GM23338 (cell line): ENCODE data around the gene DLG5. TPM values are rescaled to one million over a fixed set of nuclear protein-coding genes. Genes with fewer than 3 reads are reported as not detected.

Source experiments
- ATAC-seq: fragments of 200-7000 bp; cut with Tn5 transposase; 3 replicates; pipeline ENCODE4 v1.9.1; 2020
- DNase-seq: peaks from one replicate; pipeline ENCODE4 v3.0.0-alpha.2; 2015; ENCODE audit warnings: low spot score
- H2AFZ ChIP-seq: fragments of 200-600 bp; sonication (generic); 2 replicates; pipeline ENCODE4 v1.8.0; 2016; ENCODE audit warnings: antibody characterized with exemption, mild to moderate bottlenecking, moderate library complexity
- H3F3A ChIP-seq: fragments of 200-600 bp; sonication (generic); replicated peaks from 2 replicates; pipeline ENCODE4 v1.8.0; 2017; ENCODE audit warnings: antibody characterized with exemption, mixed run types, low read depth
- H3K27ac ChIP-seq: fragments of 200-600 bp; sonication (generic); 2 replicates; pipeline ENCODE4 v1.6.1; 2016; ENCODE audit warnings: low read depth
- H3K27me3 ChIP-seq: fragments of 200-600 bp; sonication (generic); 2 replicates; pipeline ENCODE4 v1.8.0; 2016; ENCODE audit warnings: mild to moderate bottlenecking, mixed run types, moderate library complexity; ENCODE audit not compliant: insufficient read depth
- H3K36me3 ChIP-seq: fragments of 200-600 bp; sonication (generic); 2 replicates; pipeline ENCODE4 v1.8.0; 2016; ENCODE audit warnings: mild to moderate bottlenecking; ENCODE audit not compliant: insufficient read depth
- H3K4me1 ChIP-seq: fragments of 200-600 bp; sonication (generic); 2 replicates; pipeline ENCODE4 v1.8.0; 2016; ENCODE audit warnings: mild to moderate bottlenecking, moderate library complexity; ENCODE audit not compliant: insufficient read depth
- H3K4me2 ChIP-seq: fragments of 200-600 bp; sonication (generic); 2 replicates; pipeline ENCODE4 v1.7.1; 2017; ENCODE audit warnings: mixed run types
- H3K4me3 ChIP-seq: fragments of 200-600 bp; sonication (generic); 2 replicates; pipeline ENCODE4 v1.6.1; 2016; ENCODE audit warnings: mixed run types
- H3K79me2 ChIP-seq: fragments of 200-600 bp; sonication (generic); replicated peaks from 2 replicates; pipeline ENCODE4 v1.8.0; 2017; ENCODE audit warnings: mild to moderate bottlenecking; ENCODE audit not compliant: insufficient read depth
- H3K9me2 ChIP-seq: fragments of 200-600 bp; sonication (generic); 2 replicates; pipeline ENCODE4 v1.8.0; 2017; ENCODE audit not compliant: insufficient read depth
- H4K20me1 ChIP-seq: fragments of 200-600 bp; sonication (generic); replicated peaks from 2 replicates; pipeline ENCODE4 v1.8.0; 2017; ENCODE audit warnings: mild to moderate bottlenecking; ENCODE audit not compliant: insufficient read depth
- H3K27ac Mint-ChIP-seq: 2 replicates; pipeline ENCODE4 v1.8.0; 2020; ENCODE audit warnings: inconsistent platforms, mild to moderate bottlenecking, moderate library complexity, mixed read lengths
- H3K27me3 Mint-ChIP-seq: 3 replicates; pipeline ENCODE4 v1.8.0; 2022; ENCODE audit warnings: low read depth, mild to moderate bottlenecking, moderate library complexity, mixed read lengths, inconsistent platforms; ENCODE audit not compliant: insufficient read depth, poor library complexity
- H3K36me3 Mint-ChIP-seq: 3 replicates; pipeline ENCODE4 v1.8.0; 2021; ENCODE audit warnings: low read depth, mild to moderate bottlenecking, inconsistent platforms, moderate library complexity, mixed read lengths
- H3K4me1 Mint-ChIP-seq: 3 replicates; pipeline ENCODE4 v1.8.0; 2020; ENCODE audit warnings: mild to moderate bottlenecking, inconsistent platforms, mixed read lengths
- H3K4me3 Mint-ChIP-seq: 3 replicates; pipeline ENCODE4 v1.8.0; 2021; ENCODE audit warnings: moderate library complexity, mild to moderate bottlenecking, inconsistent platforms, mixed read lengths
- H3K9me3 Mint-ChIP-seq: 3 replicates; pipeline ENCODE4 v1.8.0; 2020; ENCODE audit warnings: moderate library complexity, mild to moderate bottlenecking, inconsistent platforms, mixed read lengths
- CREB1 ChIP-seq: fragments of 250-450 bp; sonication (Bioruptor Pico); IDR thresholded peaks from 2 replicates; pipeline ENCODE4 v1.5.0; 2020; ENCODE audit warnings: low read depth, mild to moderate bottlenecking, moderate library complexity
- CTCF ChIP-seq, 2 experiments: fragments of 200-600 bp in 1 of 2; sonication (generic) in 1 of 2; conservative IDR thresholded peaks; 2 replicates each; pipeline versions ENCODE4 v1.5.1 to v1.6.1; 2016 to 2017; ENCODE audit warnings: antibody characterized with exemption in 2 of 2, low read depth in 2 of 2, mild to moderate bottlenecking in 2 of 2, moderate library complexity in 1 of 2
- ETS1 ChIP-seq: IDR thresholded peaks from 2 replicates; pipeline ENCODE4 v1.6.1; 2016; ENCODE audit warnings: antibody characterized with exemption
- EZH2 ChIP-seq: fragments of 200-600 bp; sonication (generic); IDR thresholded peaks from one replicate; pipeline ENCODE4 v1.8.0; 2017; ENCODE audit warnings: antibody characterized with exemption, mild to moderate bottlenecking, low read depth; ENCODE audit not compliant: unreplicated experiment
- EZH2phosphoT487 ChIP-seq: fragments of 200-600 bp; sonication (generic); IDR thresholded peaks from one replicate; pipeline ENCODE4 v1.8.1; 2018; ENCODE audit warnings: antibody characterized with exemption; ENCODE audit not compliant: unreplicated experiment
- JUNB ChIP-seq: IDR thresholded peaks from one replicate; pipeline ENCODE4 v1.6.1; 2016; ENCODE audit warnings: antibody characterized with exemption; ENCODE audit not compliant: unreplicated experiment
- NANOG ChIP-seq: IDR thresholded peaks from 2 replicates; pipeline ENCODE4 v1.6.1; 2016; ENCODE audit warnings: antibody characterized with exemption, borderline replicate concordance
- POLR2AphosphoS5 ChIP-seq: IDR thresholded peaks from 2 replicates; pipeline ENCODE4 v1.6.1; 2016; ENCODE audit warnings: antibody characterized with exemption, low read depth
- REST ChIP-seq: IDR thresholded peaks from one replicate; pipeline ENCODE4 v1.6.1; 2018; ENCODE audit warnings: antibody characterized with exemption; ENCODE audit not compliant: unreplicated experiment
- STAT1 ChIP-seq: IDR thresholded peaks from one replicate; pipeline ENCODE4 v1.6.1; 2016; ENCODE audit warnings: antibody characterized with exemption; ENCODE audit not compliant: unreplicated experiment
- ZNF114 ChIP-seq: fragments of 250-450 bp; sonication (Bioruptor Pico); IDR thresholded peaks from 2 replicates; pipeline ENCODE4 v1.5.0; 2020; ENCODE audit warnings: mild to moderate bottlenecking, moderate library complexity
- ZNF331 ChIP-seq: fragments of 250-450 bp; sonication (Bioruptor Pico); IDR thresholded peaks from 2 replicates; pipeline ENCODE4 v1.5.0; 2020; ENCODE audit warnings: low read depth, mild to moderate bottlenecking, moderate library complexity
- ZNF462 ChIP-seq: fragments of 250-450 bp; sonication (Bioruptor Pico); IDR thresholded peaks from 2 replicates; pipeline ENCODE4 v1.5.0; 2020; ENCODE audit warnings: mild to moderate bottlenecking, moderate library complexity
- polyA plus RNA-seq: library from polyadenylated mRNA; unstranded; fragments of >200 nt; fragmentation: Nextera tagmentation; extraction: Ambion mirVana; gene quantifications from 2 replicates; pipeline ENCODE4 v1.2.1, GENCODE V29; 2016
- total RNA-seq: library from RNA; depleted of rRNA; stranded (reverse); fragments of >200 nt; shearing (Covaris generic); gene quantifications from 2 replicates; pipeline ENCODE4 v1.2.3, GENCODE V29; 2014

The DLG5 gene
- total and polyA plus RNA-seq, 2 experiments from 2014 or later = 7.4 to 66.6 TPM

- H3K9me3 Mint-ChIP-seq = no peaks in the 10 kb centered on the region
- no peaks in the 10 kb centered on the region for H3K27me3 ChIP-seq
- peaks cover 18% of the 10 kb centered on the region for H3K27me3 Mint-ChIP-seq
- TF ChIP-seq CREB1 (CRISPR knock-in tag) (no peak), ZNF462 (no peak), REST (no peak), ETS1 (no peak), JUNB (no peak), ZNF331 (CRISPR knock-in tag) (no peak), EZH2phosphoT487 (no peak), NANOG (no peak), CTCF (conservative IDR thresholded peaks at IDR 0.05; ENCODE audit: low read depth in 2 of 2) (no peak), STAT1 (no peak), EZH2 (no peak), ZNF114 (CRISPR knock-in tag) (no peak), POLR2AphosphoS5 (no peak)
- no peak overlapping the region for H3K4me3 ChIP-seq
- H3K4me2 ChIP-seq = peak overlapping the region; percentile 72; the same call in 1 of the 2 replicates
- peak overlapping the region; percentile 89; the same call in 1 of the 2 replicates for H3K27ac ChIP-seq
- DNase-seq (no peak), ATAC-seq (no peak)
- no peaks in the 10 kb centered on the region for H3K9me2 ChIP-seq
- H3K4me1 Mint-ChIP-seq = peaks cover 85% of the 10 kb centered on the region
- H3K79me2 ChIP-seq = peaks cover 85% of the 10 kb centered on the region
- H2AFZ ChIP-seq = no peak overlapping the region
- H3K4me3 Mint-ChIP-seq = no peak overlapping the region
- H4K20me1 ChIP-seq = no peaks in the 10 kb centered on the region; the same call in 1 of the 2 replicates
- 0 out of 2 replicates have a peak, but pooled peaks cover 9% of the 10 kb centered on the region for H3F3A ChIP-seq
- no peaks in the 10 kb centered on the region; the same call in 2 of the 3 replicates for H3K36me3 Mint-ChIP-seq
- peak overlapping the region; percentile 43 for H3K27ac Mint-ChIP-seq
- peaks cover 51% of the 10 kb centered on the region for H3K4me1 ChIP-seq
- H3K36me3 ChIP-seq = no peaks in the 10 kb centered on the region
Observed at GRCh38 chr10:77886795-77887355, 39.7 kb downstream of the DLG5 start.
